Astrocyte of the spinal cord (primary cell): Measurements from ENCODE around the gene AK1.

Experiments used
- DNase-seq: peaks from one replicate; pipeline ENCODE4 v3.0.0; 2011; ENCODE audit warnings: low read depth, low spot score
- H3K4me3 ChIP-seq: 2 replicates; pipeline ENCODE4 v1.5.1; 2011; ENCODE audit warnings: low read depth, mild to moderate bottlenecking, low read length, moderate library complexity
- in situ Hi-C: cut with HindIII; loops from 2 replicates; pipeline ENCODE4 v1.10.0; 2017; ENCODE audit warnings: low sequenced_read_pairs
- TF ChIP-seq, protein P1 (sequence below): IDR thresholded peaks from 2 replicates; pipeline ENCODE4 v1.5.1; 2012; ENCODE audit warnings: low read depth, mild to moderate bottlenecking, low read length, inconsistent platforms

AK1 gene

GRCh38 chr9:127868278-127868902, 9.1 kb downstream of the AK1 start:
- no peak for DNase-seq
- TF ChIP-seq, protein P1, sequence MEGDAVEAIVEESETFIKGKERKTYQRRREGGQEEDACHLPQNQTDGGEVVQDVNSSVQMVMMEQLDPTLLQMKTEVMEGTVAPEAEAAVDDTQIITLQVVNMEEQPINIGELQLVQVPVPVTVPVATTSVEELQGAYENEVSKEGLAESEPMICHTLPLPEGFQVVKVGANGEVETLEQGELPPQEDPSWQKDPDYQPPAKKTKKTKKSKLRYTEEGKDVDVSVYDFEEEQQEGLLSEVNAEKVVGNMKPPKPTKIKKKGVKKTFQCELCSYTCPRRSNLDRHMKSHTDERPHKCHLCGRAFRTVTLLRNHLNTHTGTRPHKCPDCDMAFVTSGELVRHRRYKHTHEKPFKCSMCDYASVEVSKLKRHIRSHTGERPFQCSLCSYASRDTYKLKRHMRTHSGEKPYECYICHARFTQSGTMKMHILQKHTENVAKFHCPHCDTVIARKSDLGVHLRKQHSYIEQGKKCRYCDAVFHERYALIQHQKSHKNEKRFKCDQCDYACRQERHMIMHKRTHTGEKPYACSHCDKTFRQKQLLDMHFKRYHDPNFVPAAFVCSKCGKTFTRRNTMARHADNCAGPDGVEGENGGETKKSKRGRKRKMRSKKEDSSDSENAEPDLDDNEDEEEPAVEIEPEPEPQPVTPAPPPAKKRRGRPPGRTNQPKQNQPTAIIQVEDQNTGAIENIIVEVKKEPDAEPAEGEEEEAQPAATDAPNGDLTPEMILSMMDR, result no peak
- H3K4me3 ChIP-seq, result no peak overlapping the region
- in situ Hi-C loops, result no loop called here

- no peak overlapping the region for H3K4me3 ChIP-seq
- in situ Hi-C loops, result no loop called here
- TF ChIP-seq, protein P1, result no peak
- DNase-seq, result no peak
These were observed 9.9 kb downstream of the AK1 start for GRCh38 chr9:127867356-127868277.

DNA sequence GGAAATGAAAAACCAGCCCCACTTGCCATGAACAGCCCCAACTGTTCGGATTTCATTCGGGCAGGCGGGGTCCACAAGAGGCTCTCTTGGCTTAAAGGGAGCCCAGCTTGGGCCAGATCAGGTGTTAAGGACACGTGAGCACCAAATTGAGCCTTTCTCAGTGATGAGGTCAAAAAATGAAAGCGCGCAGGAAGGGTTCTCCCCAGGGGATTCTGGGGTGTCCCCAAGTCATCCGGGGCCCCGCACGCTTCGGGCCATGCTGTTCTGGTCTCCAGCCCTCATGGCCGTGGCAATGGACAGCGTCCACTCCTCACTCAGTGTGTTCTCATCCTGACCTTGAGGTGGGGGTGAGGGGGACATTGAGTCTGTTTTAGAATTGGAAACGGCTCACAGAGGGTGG, 10.9 kb downstream of the AK1 start:
- in situ Hi-C loops, result no loop called here
- TF ChIP-seq, protein P1, result no peak
- DNase-seq, result no peak
- no peak overlapping the region for H3K4me3 ChIP-seq

DNA sequence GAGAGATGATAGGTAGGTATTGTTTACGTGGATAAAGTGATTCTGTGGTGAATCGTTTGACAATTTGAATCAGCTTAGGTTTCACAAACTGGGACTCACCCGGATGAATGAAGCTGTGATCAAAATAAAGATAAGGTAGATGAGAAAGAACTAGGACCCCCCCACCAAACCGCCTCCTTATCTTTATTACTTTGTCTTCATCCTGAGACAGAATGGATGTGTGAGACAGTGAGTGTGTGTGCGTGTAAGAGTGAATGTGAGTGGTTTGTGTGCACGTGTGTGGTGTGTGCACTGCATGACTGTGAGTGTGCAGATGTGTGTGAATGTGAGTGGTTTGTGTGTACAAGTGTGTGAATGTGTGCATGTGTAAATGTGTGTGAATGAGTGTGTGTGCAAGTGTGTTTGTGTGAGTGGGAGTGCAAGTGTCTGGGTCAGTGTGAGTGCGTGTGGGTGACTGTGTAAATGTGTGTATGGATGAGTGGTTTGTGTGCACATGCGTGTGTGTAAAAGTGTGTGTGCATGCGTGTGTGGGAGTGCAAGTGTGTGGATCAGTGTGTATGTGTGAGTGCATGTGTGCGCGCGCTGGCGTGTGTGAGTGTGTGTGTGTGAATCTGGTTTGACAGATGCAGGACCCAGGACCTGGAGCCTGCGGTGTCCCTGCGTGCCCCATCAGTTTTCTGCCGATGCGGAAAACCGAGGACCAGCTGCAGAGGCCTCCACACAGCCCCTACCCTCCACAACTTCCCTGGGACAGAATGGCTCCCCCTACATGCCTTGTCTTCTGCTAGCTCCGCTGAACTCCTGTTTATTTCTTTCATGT, 11.6 kb downstream of the AK1 start:
- no peak for DNase-seq
- TF ChIP-seq, protein P1, result no peak
- no peak overlapping the region for H3K4me3 ChIP-seq
- in situ Hi-C loops, result no loop called here

GRCh38 chr9:127863191-127863621, 14.3 kb downstream of the AK1 start:
- no peak for DNase-seq
- TF ChIP-seq, protein P1, result no peak
- in situ Hi-C loops, result no loop called here
- no peak overlapping the region for H3K4me3 ChIP-seq
